Activated T-cell treated with anti-CD3 and anti-CD28 coated beads, Interleukin-2, amount 50 U/mL, for 72 hours (primary cell): Measurements from ENCODE around the gene MDM4. TPM values are rescaled to one million over a fixed set of nuclear protein-coding genes. Genes with fewer than 3 reads are reported as not detected.
"Not testable (repeated sequence)": the region's sequence is repeated elsewhere in the genome, so short reads cannot be mapped to it uniquely, and the experiment has no call there.

Experiments
- ATAC-seq, 2 donors: fragments of 150-1000 bp; cut with Tn5 transposase; replicated peaks in 1 of 2; 2 replicates each; pipeline ENCODE4 v1.10.0; 2021; ENCODE audit warnings: moderate library complexity in 2 of 2, mild to moderate bottlenecking in 1 of 2
- DNase-seq, 2 donors: peaks; one replicate each; pipeline ENCODE4 v3.0.0; 2021 to 2022; ENCODE audit warnings: mixed read lengths in 1 of 2
- H3K27ac Mint-ChIP-seq: one replicate; pipeline ENCODE4 v1.8.0; 2022; ENCODE audit warnings: mild to moderate bottlenecking, moderate library complexity, mixed read lengths
- H3K27me3 Mint-ChIP-seq: one replicate; pipeline ENCODE4 v1.8.0; 2022; ENCODE audit warnings: low read depth, mixed read lengths
- H3K36me3 Mint-ChIP-seq, 2 donors: one replicate each; pipeline ENCODE4 v1.8.0; 2022; ENCODE audit warnings: mixed read lengths in 2 of 2, mild to moderate bottlenecking in 1 of 2; ENCODE audit not compliant: insufficient read depth in 2 of 2
- H3K4me1 Mint-ChIP-seq: one replicate; pipeline ENCODE4 v1.8.0; 2022; ENCODE audit warnings: low read depth, mixed read lengths
- H3K4me3 Mint-ChIP-seq, 2 donors: one replicate each; pipeline ENCODE4 v1.8.0; 2022; ENCODE audit warnings: mild to moderate bottlenecking in 2 of 2, mixed read lengths in 2 of 2, moderate library complexity in 2 of 2
- H3K9me3 Mint-ChIP-seq, 2 donors: one replicate each; pipeline ENCODE4 v1.8.0; 2022; ENCODE audit warnings: mixed read lengths in 2 of 2
- total RNA-seq, 2 donors: library from RNA; stranded (reverse); gene quantifications; one replicate each; pipeline ENCODE4 v1.2.3, GENCODE V29; 2022

The MDM4 gene
- total RNA-seq, 2 donors from 2014 or later = 147 to 153 TPM

DNA sequence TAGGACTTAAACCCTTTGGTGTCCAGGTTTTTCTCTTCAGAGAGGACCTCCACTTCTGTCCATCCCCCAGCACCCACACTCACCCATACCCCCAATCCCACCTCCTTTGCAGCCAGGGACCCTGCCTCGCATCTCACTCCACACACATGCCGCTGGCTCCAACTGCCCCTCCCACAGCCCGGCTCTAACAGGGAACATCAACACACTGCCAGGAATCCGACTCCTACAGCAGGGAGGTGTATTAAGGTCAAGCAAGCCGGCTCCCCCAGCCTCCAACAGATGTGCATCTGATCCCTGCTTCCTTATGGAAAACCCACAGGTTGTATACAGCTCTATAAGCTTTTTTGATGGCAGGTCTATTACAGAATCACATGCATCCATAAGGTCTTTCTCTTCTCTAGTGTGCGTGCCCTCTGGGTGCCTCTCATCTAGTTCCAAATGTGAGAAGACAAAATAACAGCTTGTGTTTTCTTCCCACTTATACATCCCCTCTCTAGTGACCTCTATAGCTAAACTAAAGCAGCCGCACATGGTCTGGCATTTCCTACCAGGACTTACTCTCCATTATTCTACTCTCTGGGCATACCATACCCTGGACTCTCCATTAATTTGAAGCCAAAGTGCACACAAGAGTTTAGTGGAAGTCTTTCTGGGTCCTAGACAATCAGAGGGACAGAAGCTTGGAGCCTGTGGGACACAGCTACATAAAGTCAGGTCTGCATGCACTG, 37.9 kb upstream of the MDM4 start:
- no peak for DNase-seq
- Mint-ChIP-seq H3K36me3 (peaks cover under 1 to 3% of the 10 kb centered on the region in 2 donors), H3K27me3 (no peaks in the 10 kb centered on the region), H3K4me3 (no peak overlapping the region), H3K4me1 (peaks cover 51% of the 10 kb centered on the region), H3K27ac (no peak overlapping the region), H3K9me3 (no peaks in the 10 kb centered on the region)
- ATAC-seq = no peak

- Mint-ChIP-seq H3K27me3 (no peaks in the 10 kb centered on the region), H3K4me3 (no peak overlapping the region), H3K9me3 (no peaks in the 10 kb centered on the region), H3K36me3 (peaks cover 1 to 3% of the 10 kb centered on the region in 2 donors), H3K4me1 (peaks cover 51% of the 10 kb centered on the region), H3K27ac (no peak overlapping the region)
- no peak for DNase-seq
- ATAC-seq = no peak
These were observed 37.3 kb upstream of the MDM4 start for GRCh38 chr1:204478921-204479320.

DNA sequence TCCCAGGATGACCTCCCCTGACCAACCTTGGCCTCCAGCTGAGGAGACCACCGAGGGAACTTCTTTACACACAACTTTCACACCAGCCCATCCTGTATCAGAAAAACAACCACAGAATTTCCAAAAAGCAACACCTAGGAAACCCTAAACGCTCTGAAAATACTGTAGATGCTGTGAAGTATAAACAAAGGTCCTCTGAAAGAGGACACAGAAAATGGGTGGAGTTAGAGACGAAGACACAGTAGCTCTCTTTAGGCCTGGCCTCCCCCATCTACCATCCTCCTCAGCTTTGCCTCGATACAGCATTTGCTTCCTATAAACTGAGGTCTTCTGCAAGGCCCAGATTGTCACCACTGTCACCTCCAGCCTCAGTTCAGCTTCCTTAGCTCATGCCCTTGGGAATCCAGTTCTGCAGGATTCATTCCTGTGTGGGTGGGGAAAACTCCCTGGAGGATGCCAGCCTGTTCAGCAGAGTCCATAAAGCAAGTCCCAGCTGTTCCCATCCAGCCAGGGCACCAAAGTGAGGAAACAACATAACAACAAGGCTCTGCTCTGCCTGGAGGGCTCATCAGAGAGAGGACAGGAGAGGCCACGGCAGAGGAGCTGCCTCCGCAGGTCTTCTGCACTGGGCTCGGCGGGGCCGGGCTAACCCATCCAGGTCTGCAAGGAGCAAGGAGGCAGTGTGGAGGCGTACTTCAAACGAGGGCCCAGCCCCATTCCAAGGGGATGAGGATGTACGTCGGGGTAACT, 36.6 kb upstream of the MDM4 start:
- Mint-ChIP-seq H3K27ac (peak overlapping the region; percentile 14), H3K9me3 (no peaks in the 10 kb centered on the region), H3K4me3 (no peak overlapping the region), H3K27me3 (no peaks in the 10 kb centered on the region), H3K36me3 (peaks cover under 1 to 1% of the 10 kb centered on the region in 2 donors), H3K4me1 (peaks cover 51% of the 10 kb centered on the region)
- DNase-seq = no peak
- ATAC-seq = no peak

- no peak overlapping the region for H3K27ac Mint-ChIP-seq
- no peak overlapping the region for H3K4me3 Mint-ChIP-seq
- H3K4me1 Mint-ChIP-seq = peaks cover 55% of the 10 kb centered on the region
- peaks cover 0 to 1% of the 10 kb centered on the region in 2 donors for H3K36me3 Mint-ChIP-seq
- peak; percentile 29 to 38 for ATAC-seq
- no peaks in the 10 kb centered on the region for H3K27me3 Mint-ChIP-seq
- H3K9me3 Mint-ChIP-seq = no peaks in the 10 kb centered on the region
- DNase-seq = no peak
These were observed 35.7 kb upstream of the MDM4 start for GRCh38 chr1:204480515-204480914.

- H3K4me1 Mint-ChIP-seq = peaks cover 51% of the 10 kb centered on the region
These were observed 32.4 kb upstream of the MDM4 start for GRCh38 chr1:204483791-204484190.

DNA sequence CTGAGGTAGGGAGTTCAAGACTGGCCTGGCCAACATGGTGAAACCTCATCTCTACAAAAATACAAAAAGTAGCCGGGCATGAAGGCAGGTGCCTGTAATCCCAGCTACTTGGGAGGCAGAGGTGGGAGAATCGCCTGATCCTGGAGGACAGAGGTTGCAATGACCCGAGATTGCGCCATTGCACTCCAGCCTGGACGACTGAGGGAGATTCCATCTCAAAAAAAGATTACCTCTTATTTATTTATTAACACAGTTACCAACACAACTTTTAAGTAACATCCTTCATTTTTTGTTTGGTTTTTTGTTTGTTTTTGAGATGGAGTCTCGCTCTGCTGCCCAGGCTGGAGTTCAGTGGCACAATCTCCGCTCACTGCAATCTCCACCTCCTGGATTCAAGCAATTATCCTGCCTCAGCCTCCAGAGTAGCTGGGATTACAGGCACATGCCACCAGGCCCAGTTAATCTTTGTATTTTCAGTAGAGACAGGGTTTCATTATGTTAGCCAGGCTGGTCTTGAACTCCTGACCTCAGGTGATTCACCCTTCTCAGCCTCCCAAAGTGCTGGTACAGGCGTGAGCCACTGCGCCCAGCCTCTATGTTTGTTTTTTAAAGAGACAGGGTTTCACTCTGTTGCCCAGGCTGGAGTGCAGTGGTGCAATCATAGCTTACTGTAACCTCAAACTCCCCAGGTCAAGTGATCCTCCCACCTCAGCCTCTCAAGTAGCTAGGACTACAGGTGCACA, 29.5 kb upstream of the MDM4 start:
- H3K27me3 Mint-ChIP-seq, H3K4me3 Mint-ChIP-seq, H3K27ac Mint-ChIP-seq, H3K9me3 Mint-ChIP-seq, DNase-seq, H3K36me3 Mint-ChIP-seq, ATAC-seq: not testable (repeated sequence)
- H3K4me1 Mint-ChIP-seq = peaks cover 46% of the 10 kb centered on the region

More at GRCh38 chr1:204483791-204484190, 32.4 kb upstream of the MDM4 start:
- peaks cover 0 to 1% of the 10 kb centered on the region in 2 donors for H3K36me3 Mint-ChIP-seq
- ATAC-seq = no peak
- H3K4me3 Mint-ChIP-seq = no peak overlapping the region
- H3K27ac Mint-ChIP-seq = no peak overlapping the region
- no peak for DNase-seq
- peaks cover 0 to 2% of the 10 kb centered on the region in 2 donors for H3K9me3 Mint-ChIP-seq
- no peaks in the 10 kb centered on the region for H3K27me3 Mint-ChIP-seq

- DNase-seq (no peak), ATAC-seq (no peak)
- Mint-ChIP-seq H3K4me3 (no peak overlapping the region), H3K27ac (no peak overlapping the region), H3K4me1 (peaks cover 51% of the 10 kb centered on the region), H3K36me3 (peaks cover 0 to 3% of the 10 kb centered on the region in 2 donors), H3K9me3 (peaks cover 0 to 2% of the 10 kb centered on the region in 2 donors), H3K27me3 (no peaks in the 10 kb centered on the region)
These were observed 29.0 kb upstream of the MDM4 start for GRCh38 chr1:204487256-204487615.

DNA sequence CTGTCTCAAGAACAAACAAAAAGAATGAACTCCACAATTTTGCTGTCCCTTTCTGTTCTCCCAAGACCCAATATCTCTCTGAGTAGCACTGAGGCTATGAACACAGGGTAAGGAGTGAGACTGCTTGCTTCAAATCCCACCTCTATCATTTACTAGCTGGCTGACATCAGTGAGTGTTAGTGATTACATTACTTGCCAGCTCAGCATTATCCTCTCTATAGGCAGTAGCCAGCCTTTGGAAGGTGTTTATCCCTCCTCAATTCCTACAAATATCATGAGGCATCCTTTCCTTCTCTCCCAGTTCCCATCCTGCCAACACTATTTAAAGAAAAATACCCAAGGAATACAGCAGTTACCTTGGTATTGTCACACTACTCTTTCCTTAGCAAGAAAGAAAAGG, 24.6 kb upstream of the MDM4 start:
- H3K4me3 Mint-ChIP-seq = peak overlapping the region; percentile 90 to 91
- H3K36me3 Mint-ChIP-seq = peaks cover 0 to 2% of the 10 kb centered on the region in 2 donors
- no peak overlapping the region for H3K27ac Mint-ChIP-seq

DNA sequence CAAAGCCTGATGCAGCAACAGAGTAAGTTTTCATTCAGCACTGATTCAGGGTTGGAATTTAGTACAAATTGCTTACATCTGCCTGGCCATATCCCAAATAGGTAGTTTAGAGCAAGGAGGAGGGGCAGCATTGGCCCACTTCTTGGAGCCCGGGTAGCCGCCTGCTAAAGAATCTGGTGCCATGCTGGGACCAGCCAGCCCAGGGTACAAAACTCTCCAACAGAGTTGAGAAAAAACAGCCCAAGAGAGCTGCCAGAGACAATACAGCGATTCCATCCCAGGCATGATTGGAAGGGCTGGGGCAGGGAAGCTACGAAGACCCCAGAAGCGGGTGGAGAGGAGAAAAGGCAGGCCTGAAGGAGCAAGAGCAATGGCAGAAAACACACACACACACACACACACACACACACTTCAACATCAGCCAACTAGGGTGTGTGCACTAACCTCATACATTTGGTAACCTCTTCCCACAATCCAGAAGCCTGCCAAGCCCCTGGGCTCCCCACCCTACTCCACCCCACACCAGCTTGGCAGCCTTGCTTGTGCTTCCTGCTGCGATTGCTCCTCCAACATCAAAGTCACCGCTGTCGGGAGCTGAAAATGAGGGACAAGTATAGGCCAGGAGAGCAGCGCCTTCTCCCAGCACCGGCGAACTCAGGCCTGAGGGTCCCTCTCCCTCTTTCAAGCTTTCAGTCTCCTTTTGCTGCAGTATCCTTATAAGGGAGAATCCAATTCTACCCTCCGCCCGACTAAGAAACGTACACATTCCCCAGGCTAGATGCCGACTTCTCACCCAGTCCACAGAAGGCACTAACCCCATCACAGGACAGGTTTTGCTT, 22.8 kb upstream of the MDM4 start:
- no peaks in the 10 kb centered on the region for H3K27me3 Mint-ChIP-seq
- H3K27ac Mint-ChIP-seq = peak overlapping the region; percentile 74
- peaks cover 0 to 2% of the 10 kb centered on the region in 2 donors for H3K36me3 Mint-ChIP-seq
- H3K4me3 Mint-ChIP-seq = peak overlapping the region; percentile 90 to 91
- DNase-seq (peak in 1 of 2 donors; percentile 25), ATAC-seq (no peak)
- peaks cover 62% of the 10 kb centered on the region for H3K4me1 Mint-ChIP-seq
- H3K9me3 Mint-ChIP-seq = no peaks in the 10 kb centered on the region

More for the DNA sequence above, 24.6 kb upstream of the MDM4 start:
- DNase-seq (no peak), ATAC-seq (no peak)
- Mint-ChIP-seq H3K4me1 (peaks cover 67% of the 10 kb centered on the region), H3K27me3 (no peaks in the 10 kb centered on the region), H3K9me3 (peaks cover 0 to 2% of the 10 kb centered on the region in 2 donors)

- peaks cover 0 to 2% of the 10 kb centered on the region in 2 donors for H3K36me3 Mint-ChIP-seq
- H3K4me3 Mint-ChIP-seq = peak overlapping the region; percentile 90 to 91
- H3K27ac Mint-ChIP-seq = peak overlapping the region; percentile 71
- DNase-seq (peak; percentile 57 to 58), ATAC-seq (peak; percentile 44 to 48)
- H3K4me1 Mint-ChIP-seq = peaks cover 57% of the 10 kb centered on the region
- H3K9me3 Mint-ChIP-seq = no peaks in the 10 kb centered on the region
- H3K27me3 Mint-ChIP-seq = no peaks in the 10 kb centered on the region
These were observed 22.3 kb upstream of the MDM4 start for GRCh38 chr1:204493984-204494280.

DNA sequence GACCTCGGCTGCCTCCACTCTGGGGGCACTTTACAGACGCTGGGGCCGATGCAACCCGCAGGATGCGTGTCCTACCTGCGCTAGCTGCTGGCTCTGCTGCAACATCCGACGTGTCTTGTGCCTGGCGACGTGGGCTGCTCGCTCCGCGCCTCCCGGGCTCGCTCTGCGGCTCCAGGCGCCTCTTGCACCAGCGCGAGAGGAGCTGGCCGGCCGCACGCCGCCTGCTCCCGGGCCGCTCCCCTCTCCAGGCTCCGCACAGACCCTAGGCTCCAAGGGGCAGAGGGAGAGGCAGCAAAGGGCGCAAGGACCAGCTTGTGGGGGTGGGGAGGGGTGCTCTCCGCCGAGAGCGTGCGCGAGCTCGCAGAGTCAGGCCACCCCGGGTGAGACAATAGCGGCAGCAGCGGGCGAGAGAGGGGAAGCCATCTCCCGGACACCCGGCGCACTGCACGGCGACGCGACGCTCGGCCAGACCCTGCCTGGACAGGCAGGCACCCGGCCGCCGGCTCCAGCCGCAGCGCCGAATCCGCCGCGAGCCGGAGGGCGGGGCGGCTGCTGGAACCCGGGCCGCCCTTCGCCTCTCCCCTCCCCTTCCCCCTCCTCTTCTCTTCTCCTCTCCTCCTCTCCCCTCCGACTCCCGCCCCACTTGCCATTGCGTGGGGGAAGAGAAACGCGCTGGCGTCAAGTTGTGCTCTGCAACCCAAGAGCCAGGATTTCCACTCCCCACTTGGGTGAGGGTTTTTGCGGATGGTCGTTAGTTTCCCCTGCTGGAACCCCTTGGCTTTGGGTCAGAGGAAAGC, 21.7 kb upstream of the MDM4 start, which contains the start of gene PIK3C2B:
TSS of gene PIK3C2B (minus strand) at position 525 of the 797 bp plus-strand sequence. CDS start 25,003 bp downstream, outside the sequence.
- peak within 1 kb of the TSS; percentile 90 to 91 for H3K4me3 Mint-ChIP-seq
- no peaks in the 10 kb centered on the region for H3K9me3 Mint-ChIP-seq
- peaks cover 54% of the 10 kb centered on the region for H3K4me1 Mint-ChIP-seq
- ATAC-seq (peak; percentile 85 to 90), DNase-seq (peak; percentile 82 to 83)
- H3K27me3 Mint-ChIP-seq = no peaks in the 10 kb centered on the region
- H3K36me3 Mint-ChIP-seq = peaks cover 0 to 2% of the 10 kb centered on the region in 2 donors
- peak within 1 kb of the TSS; percentile 84 for H3K27ac Mint-ChIP-seq
